ENCODE results near the gene NFIA. TPM values are rescaled to one million over a fixed set of nuclear protein-coding genes. Genes with fewer than 3 reads are reported as not detected.

NFIA gene
- total RNA-seq, 1 experiment from 2014 or later: 38.6 TPM

GRCh38 chr1:61472876-61473275 lies 390.5 kb downstream of the NFIA start:
- H3K27me3 Mint-ChIP-seq (ENCODE audit: unreplicated experiment): peaks cover 12% of the 10 kb centered on the region
- no peak for DNase-seq

GRCh38 chr1:61474269-61474817 lies 392.0 kb downstream of the NFIA start:
- Mint-ChIP-seq H3K27me3 (ENCODE audit: unreplicated experiment) (peaks cover 12% of the 10 kb centered on the region), H3K27ac (ENCODE audit: unreplicated experiment) (no peak overlapping the region), H3K9me3 (ENCODE audit: low read depth, unreplicated experiment) (peaks cover 3% of the 10 kb centered on the region), H3K4me3 (ENCODE audit: low read depth, unreplicated experiment) (no peak overlapping the region), H3K4me1 (ENCODE audit: low read depth, unreplicated experiment) (no peaks in the 10 kb centered on the region), H3K36me3 (ENCODE audit: insufficient read depth, unreplicated experiment) (no peaks in the 10 kb centered on the region)
- CTCF ChIA-PET: interaction anchor here (0.5 kb wide), 1 partner anchor 286 kb away, joined by 3 read pairs; no protein-coding TSS in a partner anchor
- intact Hi-C loops (cut with micrococcal nuclease; ENCODE audit: unreplicated experiment): no loop called here
- TF ChIP-seq CTCF (IDR thresholded peaks at IDR 0.05; ENCODE audit: unreplicated experiment): no peak
- no TSS peak for BruUV-seq (replicated peaks)
- no peak for DNase-seq

More at GRCh38 chr1:61472876-61473275, 390.5 kb downstream of the NFIA start:
- BruUV-seq (replicated peaks): no TSS peak
- H3K4me1 Mint-ChIP-seq (ENCODE audit: low read depth, unreplicated experiment): no peaks in the 10 kb centered on the region
- H3K9me3 Mint-ChIP-seq (ENCODE audit: low read depth, unreplicated experiment): peaks cover 3% of the 10 kb centered on the region
- H3K36me3 Mint-ChIP-seq (ENCODE audit: insufficient read depth, unreplicated experiment): no peaks in the 10 kb centered on the region
- intact Hi-C loops (cut with micrococcal nuclease; ENCODE audit: unreplicated experiment): no loop called here
- no peak overlapping the region for H3K27ac Mint-ChIP-seq (ENCODE audit: unreplicated experiment)
- H3K4me3 Mint-ChIP-seq (ENCODE audit: low read depth, unreplicated experiment): no peak overlapping the region
- no peak for TF ChIP-seq CTCF (IDR thresholded peaks at IDR 0.05; ENCODE audit: unreplicated experiment)
- CTCF ChIA-PET: no interaction called here

GRCh38 chr1:61474963-61475362 lies 392.6 kb downstream of the NFIA start:
- Mint-ChIP-seq H3K4me1 (ENCODE audit: low read depth, unreplicated experiment) (no peaks in the 10 kb centered on the region), H3K9me3 (ENCODE audit: low read depth, unreplicated experiment) (peaks cover 3% of the 10 kb centered on the region), H3K27ac (ENCODE audit: unreplicated experiment) (no peak overlapping the region), H3K4me3 (ENCODE audit: low read depth, unreplicated experiment) (no peak overlapping the region), H3K27me3 (ENCODE audit: unreplicated experiment) (peaks cover 12% of the 10 kb centered on the region), H3K36me3 (ENCODE audit: insufficient read depth, unreplicated experiment) (no peaks in the 10 kb centered on the region)
- TF ChIP-seq CTCF (IDR thresholded peaks at IDR 0.05; ENCODE audit: unreplicated experiment): no peak
- intact Hi-C loops (cut with micrococcal nuclease; ENCODE audit: unreplicated experiment): no loop called here
- no TSS peak for BruUV-seq (replicated peaks)
- CTCF ChIA-PET: interaction anchor here (0.5 kb wide), 1 partner anchor 286 kb away, joined by 3 read pairs; no protein-coding TSS in a partner anchor
- DNase-seq: no peak

- no peaks in the 10 kb centered on the region for H3K36me3 Mint-ChIP-seq (ENCODE audit: insufficient read depth, unreplicated experiment)
- no peak for DNase-seq
- no peak for TF ChIP-seq CTCF (IDR thresholded peaks at IDR 0.05; ENCODE audit: unreplicated experiment)
- peaks cover 3% of the 10 kb centered on the region for H3K9me3 Mint-ChIP-seq (ENCODE audit: low read depth, unreplicated experiment)
- no peak overlapping the region for H3K27ac Mint-ChIP-seq (ENCODE audit: unreplicated experiment)
- H3K4me3 Mint-ChIP-seq (ENCODE audit: low read depth, unreplicated experiment): no peak overlapping the region
- H3K4me1 Mint-ChIP-seq (ENCODE audit: low read depth, unreplicated experiment): no peaks in the 10 kb centered on the region
- CTCF ChIA-PET: no interaction called here
- H3K27me3 Mint-ChIP-seq (ENCODE audit: unreplicated experiment): peaks cover 12% of the 10 kb centered on the region
- intact Hi-C loops (cut with micrococcal nuclease; ENCODE audit: unreplicated experiment): no loop called here
- no TSS peak for BruUV-seq (replicated peaks)
These were observed 394.9 kb downstream of the NFIA start for GRCh38 chr1:61477301-61477700.

Data from Calu3 (cell line).